Mesenchymal stem cell (in vitro differentiated cells and primary cell): ENCODE results near the gene STRADB.

Experiments
- DNase-seq: peaks from one replicate; pipeline ENCODE4 v3.0.0-alpha.2; 2013
- H2AFZ ChIP-seq: one replicate; pipeline ENCODE4 v1.6.1; 2013; ENCODE audit warnings: low read depth, mild to moderate bottlenecking, control low read depth, inconsistent platforms, low read length, moderate library complexity
- H2AK5ac ChIP-seq: 2 replicates; pipeline ENCODE4 v1.6.1; 2013; ENCODE audit warnings: low read length, moderate library complexity, mild to moderate bottlenecking, inconsistent platforms; ENCODE audit not compliant: severe bottlenecking
- H2BK120ac ChIP-seq: one replicate; pipeline ENCODE4 v1.6.1; 2013; ENCODE audit warnings: low read depth, mild to moderate bottlenecking, inconsistent platforms, low read length, moderate library complexity
- H2BK12ac ChIP-seq, 2 experiments: one replicate each; pipeline ENCODE4 v1.6.1; 2013; ENCODE audit warnings: inconsistent platforms in 2 of 2, low read length in 2 of 2, mild to moderate bottlenecking in 2 of 2, moderate library complexity in 2 of 2, control low read depth in 1 of 2
- H2BK15ac ChIP-seq: one replicate; pipeline ENCODE4 v1.6.1; 2013; ENCODE audit warnings: mild to moderate bottlenecking, low read depth, inconsistent platforms; ENCODE audit not compliant: poor library complexity, severe bottlenecking
- H2BK5ac ChIP-seq: 2 replicates; pipeline ENCODE4 v1.6.1; 2013; ENCODE audit warnings: low read depth, mild to moderate bottlenecking, low read length, control low read depth, inconsistent platforms; ENCODE audit not compliant: poor library complexity, severe bottlenecking
- H3K14ac ChIP-seq, 2 experiments: one replicate each; pipeline ENCODE4 v1.6.1; 2013; ENCODE audit warnings: inconsistent platforms in 2 of 2, low read length in 2 of 2, control low read depth in 1 of 2, mild to moderate bottlenecking in 1 of 2, moderate library complexity in 1 of 2
- H3K18ac ChIP-seq, 2 experiments: one replicate each; pipeline ENCODE4 v1.6.1; 2013; ENCODE audit warnings: inconsistent platforms in 2 of 2, low read length in 2 of 2, control low read depth in 1 of 2, low read depth in 1 of 2, mild to moderate bottlenecking in 1 of 2
- H3K23ac ChIP-seq, 2 experiments: one replicate each; pipeline ENCODE4 v1.6.1; 2013; ENCODE audit warnings: inconsistent platforms in 2 of 2, low read length in 2 of 2, mild to moderate bottlenecking in 2 of 2, moderate library complexity in 2 of 2, control low read depth in 1 of 2
- H3K27ac ChIP-seq: 2 replicates; pipeline ENCODE4 v1.5.1; 2013; ENCODE audit warnings: mild to moderate bottlenecking, moderate library complexity, low read length, control low read depth, inconsistent platforms; ENCODE audit not compliant: poor library complexity, severe bottlenecking
- H3K27me3 ChIP-seq, 2 experiments: 2 replicates each; pipeline versions ENCODE4 v1.6.1 to v1.7.0; 2013; ENCODE audit warnings: low read length in 2 of 2, mild to moderate bottlenecking in 2 of 2, moderate library complexity in 2 of 2, control low read depth in 1 of 2, inconsistent platforms in 1 of 2; ENCODE audit not compliant: control insufficient read depth in 1 of 2, insufficient read depth in 1 of 2
- H3K36me3 ChIP-seq, 2 experiments: 2 replicates each; pipeline versions ENCODE4 v1.6.1 to v1.7.0; 2013; ENCODE audit warnings: low read length in 2 of 2, control low read depth in 1 of 2, inconsistent platforms in 1 of 2, low read depth in 1 of 2, mild to moderate bottlenecking in 1 of 2; ENCODE audit not compliant: insufficient read depth in 2 of 2, control insufficient read depth in 1 of 2
- H3K4ac ChIP-seq, 2 experiments: one replicate each; pipeline ENCODE4 v1.6.1; 2013; ENCODE audit warnings: inconsistent platforms in 2 of 2, low read length in 2 of 2, mild to moderate bottlenecking in 2 of 2, moderate library complexity in 2 of 2, control low read depth in 1 of 2, low read depth in 1 of 2
- H3K4me1 ChIP-seq: 2 replicates; pipeline ENCODE4 v1.6.1; 2013; ENCODE audit warnings: low read depth, low read length, control low read depth; ENCODE audit not compliant: control insufficient read depth, insufficient read depth
- H3K4me2 ChIP-seq: 2 replicates; pipeline ENCODE4 v1.6.1; 2013; ENCODE audit warnings: low read length, mild to moderate bottlenecking, inconsistent platforms; ENCODE audit not compliant: poor library complexity, severe bottlenecking
- H3K4me3 ChIP-seq, 2 experiments: 2 replicates each; pipeline versions ENCODE4 v1.5.1 to v1.7.0; 2013; ENCODE audit warnings: low read length in 2 of 2, mild to moderate bottlenecking in 2 of 2, control low read depth in 1 of 2, low read depth in 1 of 2; ENCODE audit not compliant: insufficient read depth in 1 of 2
- H3K79me1 ChIP-seq: replicated peaks from 2 replicates; pipeline ENCODE4 v1.6.1; 2013; ENCODE audit warnings: mild to moderate bottlenecking, control low read depth, low read length, inconsistent platforms; ENCODE audit not compliant: poor library complexity, severe bottlenecking
- H3K9ac ChIP-seq: 2 replicates; pipeline ENCODE4 v1.7.0; 2013; ENCODE audit warnings: mild to moderate bottlenecking, low read length, moderate library complexity
- H3K9me3 ChIP-seq: 2 replicates; pipeline ENCODE4 v1.7.0; 2013; ENCODE audit warnings: mild to moderate bottlenecking, low read length; ENCODE audit not compliant: control insufficient read depth
- H4K8ac ChIP-seq: one replicate; pipeline ENCODE4 v1.6.1; 2013; ENCODE audit warnings: inconsistent platforms, mild to moderate bottlenecking, low read length, moderate library complexity
- H4K91ac ChIP-seq: one replicate; pipeline ENCODE4 v1.6.1; 2013; ENCODE audit warnings: mild to moderate bottlenecking, low read length, inconsistent platforms
- WGBS: methylation state at CpG from one replicate; pipeline ENCODE4 v1.1.7; 2013; ENCODE audit warnings: mixed read lengths; 5-methylcytosine and 5-hydroxymethylcytosine counted together

Gene STRADB

GRCh38 chr2:201458381-201458780 is 6.8 kb downstream of the STRADB start:
- H4K91ac ChIP-seq: no peak overlapping the region
- H3K36me3 ChIP-seq: peaks cover 5 to 75% of the 10 kb centered on the region in 2 experiments
- peaks cover 8% of the 10 kb centered on the region for H3K79me1 ChIP-seq
- H3K4me2 ChIP-seq: no peak overlapping the region
- H3K18ac ChIP-seq: no peak overlapping the region
- no peak overlapping the region for H2AFZ ChIP-seq
- H3K4me3 ChIP-seq: no peak overlapping the region
- DNase-seq: no peak
- peaks cover 1% of the 10 kb centered on the region for H3K4me1 ChIP-seq
- no peak overlapping the region for H2BK120ac ChIP-seq
- H2AK5ac ChIP-seq: no peak overlapping the region
- H4K8ac ChIP-seq: no peak overlapping the region
- H2BK12ac ChIP-seq: no peak overlapping the region
- H3K14ac ChIP-seq: no peak overlapping the region
- H3K23ac ChIP-seq: no peak overlapping the region
- peaks cover 7% of the 10 kb centered on the region for H3K9me3 ChIP-seq
- no peak overlapping the region for H3K27ac ChIP-seq
- H3K4ac ChIP-seq: no peak overlapping the region
- H2BK5ac ChIP-seq: no peak overlapping the region
- no peak overlapping the region for H2BK15ac ChIP-seq
- H3K9ac ChIP-seq: no peak overlapping the region
- H3K27me3 ChIP-seq: no peaks in the 10 kb centered on the region

GRCh38 chr2:201460532-201460931 is 9.0 kb downstream of the STRADB start:
- Histone ChIP-seq H2BK15ac (no peak overlapping the region), H3K4me1 (peaks cover 10% of the 10 kb centered on the region), H3K9me3 (peaks cover 7% of the 10 kb centered on the region), H4K91ac (no peak overlapping the region), H3K4me3 (no peak overlapping the region), H3K36me3 (peaks cover 16 to 83% of the 10 kb centered on the region in 2 experiments), H3K4me2 (no peak overlapping the region), H3K4ac (no peak overlapping the region), H3K79me1 (peaks cover 9% of the 10 kb centered on the region), H3K14ac (no peak overlapping the region), H3K18ac (no peak overlapping the region), H2BK120ac (no peak overlapping the region), H2AK5ac (no peak overlapping the region), H3K27me3 (no peaks in the 10 kb centered on the region), H3K9ac (no peak overlapping the region), H3K27ac (no peak overlapping the region), H2BK12ac (no peak overlapping the region), H4K8ac (no peak overlapping the region), H2AFZ (no peak overlapping the region), H2BK5ac (no peak overlapping the region), H3K23ac (no peak overlapping the region)
- DNase-seq: no peak
- no CpG with 5 or more reads among the region's 1 CpG for WGBS

GRCh38 chr2:201464547-201464946 is 13.0 kb downstream of the STRADB start:
- Histone ChIP-seq H3K79me1 (peaks cover 10% of the 10 kb centered on the region), H3K36me3 (peaks cover 13 to 74% of the 10 kb centered on the region in 2 experiments), H2AFZ (no peak overlapping the region), H2AK5ac (no peak overlapping the region), H3K27me3 (no peaks in the 10 kb centered on the region), H4K91ac (no peak overlapping the region), H2BK12ac (no peak overlapping the region), H3K4me3 (no peak overlapping the region), H4K8ac (no peak overlapping the region), H2BK5ac (no peak overlapping the region), H3K4me2 (no peak overlapping the region), H3K23ac (no peak overlapping the region), H2BK120ac (no peak overlapping the region), H3K14ac (no peak overlapping the region), H3K27ac (no peak overlapping the region), H2BK15ac (no peak overlapping the region), H3K4ac (no peak overlapping the region), H3K4me1 (peaks cover 14% of the 10 kb centered on the region), H3K9ac (no peak overlapping the region), H3K9me3 (peaks cover 7% of the 10 kb centered on the region), H3K18ac (no peak overlapping the region)
- whole genome bisulfite sequencing: 90% methylated on average over 1 of the region's 1 CpG
- no peak for DNase-seq

GRCh38 chr2:201465524-201465971 is 14.0 kb downstream of the STRADB start:
- Histone ChIP-seq H3K27ac (peak overlapping the region; percentile 92), H2BK5ac (peak overlapping the region; percentile 69), H3K9me3 (peaks cover 4% of the 10 kb centered on the region), H3K4ac (no peak overlapping the region), H2BK12ac (peak overlapping the region in 1 of 2 experiments; percentile 84), H2BK15ac (peak overlapping the region; percentile 28), H2BK120ac (peak overlapping the region; percentile 5), H3K27me3 (no peaks in the 10 kb centered on the region), H3K4me3 (no peak overlapping the region), H3K14ac (no peak overlapping the region), H2AFZ (no peak overlapping the region), H4K8ac (peak overlapping the region; percentile 41), H2AK5ac (no peak overlapping the region), H3K4me2 (no peak overlapping the region), H4K91ac (no peak overlapping the region), H3K79me1 (peaks cover 10% of the 10 kb centered on the region), H3K4me1 (peaks cover 14% of the 10 kb centered on the region), H3K36me3 (peaks cover 13 to 74% of the 10 kb centered on the region in 2 experiments), H3K18ac (peak overlapping the region in 1 of 2 experiments; percentile 62), H3K9ac (peak overlapping the region; percentile 70), H3K23ac (no peak overlapping the region)
- peak; percentile 15 for DNase-seq
- no CpG with 5 or more reads among the region's 2 CpGs for WGBS
